Measurements from ENCODE around the gene MTO1.

- TF ChIP-seq CTCF (IDR thresholded peaks at IDR 0.05; ENCODE audit: insufficient read depth, low read length, poor library complexity, severe bottlenecking) (no peak), EZH2phosphoT487 (conservative IDR thresholded peaks at IDR 0.05; ENCODE audit: low read length) (no peak)
Measured at GRCh38 chr6:73528897-73529296, 67.4 kb downstream of the MTO1 start.

Data from SU-DHL-6 (cell line).